ENCODE results near the gene GRID2. TPM values are rescaled to one million over a fixed set of nuclear protein-coding genes. Genes with fewer than 3 reads are reported as not detected.

The GRID2 gene
- total RNA-seq, 1 donor from 2014 or later: not detected

- ATAC-seq: no peak
Observed at GRCh38 chr4:93767917-93768316, 1464.2 kb downstream of the GRID2 start.

GRCh38 chr4:93770201-93770600 lies 1466.4 kb downstream of the GRID2 start:
- ATAC-seq: no peak

- no peak for ATAC-seq
Observed at GRCh38 chr4:93771640-93772411, 1468.1 kb downstream of the GRID2 start.

- no peak for ATAC-seq
Observed at GRCh38 chr4:93772858-93773257, 1469.1 kb downstream of the GRID2 start.

- no peak for ATAC-seq
Observed at GRCh38 chr4:93775551-93775950, 1471.8 kb downstream of the GRID2 start.

GRCh38 chr4:93776386-93777080 lies 1472.8 kb downstream of the GRID2 start:
- peak; percentile 85 for ATAC-seq

GRCh38 chr4:93777081-93777460 lies 1473.3 kb downstream of the GRID2 start:
- ATAC-seq: no peak

GRCh38 chr4:93779228-93779627 lies 1475.5 kb downstream of the GRID2 start:
- ATAC-seq: no peak

- no peak for ATAC-seq
Observed at GRCh38 chr4:93780080-93780479, 1476.3 kb downstream of the GRID2 start.

- no peak for ATAC-seq
Observed at GRCh38 chr4:93781198-93781597, 1477.4 kb downstream of the GRID2 start.

GRCh38 chr4:93786149-93786548 lies 1482.4 kb downstream of the GRID2 start:
- ATAC-seq: no peak

- no peak for ATAC-seq
Observed at GRCh38 chr4:93788712-93789111, 1484.9 kb downstream of the GRID2 start.

GRCh38 chr4:93791570-93792195 lies 1487.9 kb downstream of the GRID2 start:
- ATAC-seq: peak; percentile 70

- no peak for ATAC-seq
Observed at GRCh38 chr4:93802045-93802444, 1498.3 kb downstream of the GRID2 start.

GRCh38 chr4:93809773-93810172 lies 1506.0 kb downstream of the GRID2 start:
- no peak for ATAC-seq

GRCh38 chr4:93810340-93810992 lies 1506.7 kb downstream of the GRID2 start:
- no peak for ATAC-seq

GRCh38 chr4:93813092-93813491 lies 1509.3 kb downstream of the GRID2 start:
- no peak for ATAC-seq

GRCh38 chr4:93814141-93814540 lies 1510.4 kb downstream of the GRID2 start:
- no peak for ATAC-seq

- ATAC-seq: no peak
Observed at GRCh38 chr4:93814722-93815121, 1511.0 kb downstream of the GRID2 start.

Data from esophagus mucosa (tissue), 1 donor.